Measurements from ENCODE around the gene COMTD1.

DNA sequence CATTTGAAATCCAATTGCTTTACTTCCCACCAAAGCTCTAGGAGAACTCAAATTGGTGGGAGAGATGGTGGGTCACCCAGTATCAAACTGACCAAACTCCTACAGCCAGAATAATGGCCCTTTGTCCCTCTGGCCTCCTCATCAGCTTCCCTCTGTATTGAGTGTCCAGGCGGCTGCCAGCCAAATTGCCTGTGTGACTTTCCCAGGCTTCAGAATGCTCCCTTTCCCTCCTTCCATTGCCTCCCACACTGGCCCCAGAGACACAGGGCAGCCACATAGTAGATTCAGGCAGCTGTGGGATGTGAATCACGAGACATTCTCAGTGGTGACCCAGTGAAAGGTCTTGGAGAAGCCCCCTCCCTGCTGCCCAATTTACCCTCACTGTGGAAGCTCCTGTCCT, 37.9 kb downstream of the COMTD1 start:
- TF ChIP-seq CSDC2 (CRISPR knock-in tag; IDR thresholded peaks at IDR 0.05): no peak
- no peak for TF ChIP-seq PPARA (CRISPR knock-in tag; IDR thresholded peaks at IDR 0.05; ENCODE audit: borderline replicate concordance)
- TF ChIP-seq, protein P1, sequence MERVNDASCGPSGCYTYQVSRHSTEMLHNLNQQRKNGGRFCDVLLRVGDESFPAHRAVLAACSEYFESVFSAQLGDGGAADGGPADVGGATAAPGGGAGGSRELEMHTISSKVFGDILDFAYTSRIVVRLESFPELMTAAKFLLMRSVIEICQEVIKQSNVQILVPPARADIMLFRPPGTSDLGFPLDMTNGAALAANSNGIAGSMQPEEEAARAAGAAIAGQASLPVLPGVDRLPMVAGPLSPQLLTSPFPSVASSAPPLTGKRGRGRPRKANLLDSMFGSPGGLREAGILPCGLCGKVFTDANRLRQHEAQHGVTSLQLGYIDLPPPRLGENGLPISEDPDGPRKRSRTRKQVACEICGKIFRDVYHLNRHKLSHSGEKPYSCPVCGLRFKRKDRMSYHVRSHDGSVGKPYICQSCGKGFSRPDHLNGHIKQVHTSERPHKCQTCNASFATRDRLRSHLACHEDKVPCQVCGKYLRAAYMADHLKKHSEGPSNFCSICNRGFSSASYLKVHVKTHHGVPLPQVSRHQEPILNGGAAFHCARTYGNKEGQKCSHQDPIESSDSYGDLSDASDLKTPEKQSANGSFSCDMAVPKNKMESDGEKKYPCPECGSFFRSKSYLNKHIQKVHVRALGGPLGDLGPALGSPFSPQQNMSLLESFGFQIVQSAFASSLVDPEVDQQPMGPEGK (CRISPR knock-in tag; IDR thresholded peaks at IDR 0.05; ENCODE audit: borderline replicate concordance): no peak
- TF ChIP-seq ZNF70 (CRISPR knock-in tag; IDR thresholded peaks at IDR 0.05): no peak
- TF ChIP-seq, protein P2, sequence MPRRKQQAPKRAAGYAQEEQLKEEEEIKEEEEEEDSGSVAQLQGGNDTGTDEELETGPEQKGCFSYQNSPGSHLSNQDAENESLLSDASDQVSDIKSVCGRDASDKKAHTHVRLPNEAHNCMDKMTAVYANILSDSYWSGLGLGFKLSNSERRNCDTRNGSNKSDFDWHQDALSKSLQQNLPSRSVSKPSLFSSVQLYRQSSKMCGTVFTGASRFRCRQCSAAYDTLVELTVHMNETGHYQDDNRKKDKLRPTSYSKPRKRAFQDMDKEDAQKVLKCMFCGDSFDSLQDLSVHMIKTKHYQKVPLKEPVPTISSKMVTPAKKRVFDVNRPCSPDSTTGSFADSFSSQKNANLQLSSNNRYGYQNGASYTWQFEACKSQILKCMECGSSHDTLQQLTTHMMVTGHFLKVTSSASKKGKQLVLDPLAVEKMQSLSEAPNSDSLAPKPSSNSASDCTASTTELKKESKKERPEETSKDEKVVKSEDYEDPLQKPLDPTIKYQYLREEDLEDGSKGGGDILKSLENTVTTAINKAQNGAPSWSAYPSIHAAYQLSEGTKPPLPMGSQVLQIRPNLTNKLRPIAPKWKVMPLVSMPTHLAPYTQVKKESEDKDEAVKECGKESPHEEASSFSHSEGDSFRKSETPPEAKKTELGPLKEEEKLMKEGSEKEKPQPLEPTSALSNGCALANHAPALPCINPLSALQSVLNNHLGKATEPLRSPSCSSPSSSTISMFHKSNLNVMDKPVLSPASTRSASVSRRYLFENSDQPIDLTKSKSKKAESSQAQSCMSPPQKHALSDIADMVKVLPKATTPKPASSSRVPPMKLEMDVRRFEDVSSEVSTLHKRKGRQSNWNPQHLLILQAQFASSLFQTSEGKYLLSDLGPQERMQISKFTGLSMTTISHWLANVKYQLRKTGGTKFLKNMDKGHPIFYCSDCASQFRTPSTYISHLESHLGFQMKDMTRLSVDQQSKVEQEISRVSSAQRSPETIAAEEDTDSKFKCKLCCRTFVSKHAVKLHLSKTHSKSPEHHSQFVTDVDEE (CRISPR knock-in tag; IDR thresholded peaks at IDR 0.05): no peak
- no peak for TF ChIP-seq TCF4 (CRISPR knock-in tag; IDR thresholded peaks at IDR 0.05; ENCODE audit: borderline replicate concordance)
- TF ChIP-seq ZFP3 (CRISPR knock-in tag; IDR thresholded peaks at IDR 0.05): no peak
- TF ChIP-seq OSR1 (CRISPR knock-in tag; IDR thresholded peaks at IDR 0.05): no peak
- TF ChIP-seq, protein P3, sequence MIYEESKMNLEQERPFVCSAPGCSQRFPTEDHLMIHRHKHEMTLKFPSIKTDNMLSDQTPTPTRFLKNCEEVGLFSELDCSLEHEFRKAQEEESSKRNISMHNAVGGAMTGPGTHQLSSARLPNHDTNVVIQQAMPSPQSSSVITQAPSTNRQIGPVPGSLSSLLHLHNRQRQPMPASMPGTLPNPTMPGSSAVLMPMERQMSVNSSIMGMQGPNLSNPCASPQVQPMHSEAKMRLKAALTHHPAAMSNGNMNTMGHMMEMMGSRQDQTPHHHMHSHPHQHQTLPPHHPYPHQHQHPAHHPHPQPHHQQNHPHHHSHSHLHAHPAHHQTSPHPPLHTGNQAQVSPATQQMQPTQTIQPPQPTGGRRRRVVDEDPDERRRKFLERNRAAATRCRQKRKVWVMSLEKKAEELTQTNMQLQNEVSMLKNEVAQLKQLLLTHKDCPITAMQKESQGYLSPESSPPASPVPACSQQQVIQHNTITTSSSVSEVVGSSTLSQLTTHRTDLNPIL (CRISPR knock-in tag; IDR thresholded peaks at IDR 0.05; ENCODE audit: low read depth): no peak
